CD4-positive, alpha-beta T cell treated with Interleukin-4 for 4 hours (primary cell): ENCODE results near the gene SLC25A44.

Source experiments
- DNase-seq: peaks from one replicate; pipeline ENCODE4 v3.0.0-alpha.2; 2020

Gene SLC25A44

GRCh38 chr1:156244126-156244525 is 50.2 kb downstream of the SLC25A44 start:
- DNase-seq = no peak

- DNase-seq = no peak
Observed at GRCh38 chr1:156244712-156245111, 50.8 kb downstream of the SLC25A44 start.

GRCh38 chr1:156245451-156246232 is 51.7 kb downstream of the SLC25A44 start:
- peak; percentile 14 for DNase-seq

GRCh38 chr1:156246241-156246780 is 52.4 kb downstream of the SLC25A44 start:
- no peak for DNase-seq

GRCh38 chr1:156246781-156247459 is 53.0 kb downstream of the SLC25A44 start:
- no peak for DNase-seq

GRCh38 chr1:156247460-156248322 is 53.8 kb downstream of the SLC25A44 start, which contains the start of gene PAQR6:
PAQR6 (minus strand) TSS chr1:156248056; CDS start chr1:156246731, 1,325 bp downstream.
- DNase-seq = no peak

GRCh38 chr1:156248323-156248683 is 54.4 kb downstream of the SLC25A44 start:
- no peak for DNase-seq

- DNase-seq = no peak
Observed at GRCh38 chr1:156249593-156249992, 55.7 kb downstream of the SLC25A44 start.

GRCh38 chr1:156251527-156251926 is 57.6 kb downstream of the SLC25A44 start:
- no peak for DNase-seq

- no peak for DNase-seq
Observed at GRCh38 chr1:156253634-156254033, 59.7 kb downstream of the SLC25A44 start.

- DNase-seq = no peak
Observed at GRCh38 chr1:156257711-156258110, 63.8 kb downstream of the SLC25A44 start.

- no peak for DNase-seq
Observed at GRCh38 chr1:156258859-156259258, 65.0 kb downstream of the SLC25A44 start.

- no peak for DNase-seq
Observed at GRCh38 chr1:156259805-156260204, 65.9 kb downstream of the SLC25A44 start.

- DNase-seq = no peak
Observed at GRCh38 chr1:156260896-156261295, 67.0 kb downstream of the SLC25A44 start.
